SW 1271 (cell line): ENCODE data around the gene ANKRD40.

ENCODE experiments used
- DNase-seq, 2 experiments: peaks; one replicate each; lab custom pipeline; 2025; lab: John Stamatoyannopoulos, UW

ANKRD40 gene

DNA sequence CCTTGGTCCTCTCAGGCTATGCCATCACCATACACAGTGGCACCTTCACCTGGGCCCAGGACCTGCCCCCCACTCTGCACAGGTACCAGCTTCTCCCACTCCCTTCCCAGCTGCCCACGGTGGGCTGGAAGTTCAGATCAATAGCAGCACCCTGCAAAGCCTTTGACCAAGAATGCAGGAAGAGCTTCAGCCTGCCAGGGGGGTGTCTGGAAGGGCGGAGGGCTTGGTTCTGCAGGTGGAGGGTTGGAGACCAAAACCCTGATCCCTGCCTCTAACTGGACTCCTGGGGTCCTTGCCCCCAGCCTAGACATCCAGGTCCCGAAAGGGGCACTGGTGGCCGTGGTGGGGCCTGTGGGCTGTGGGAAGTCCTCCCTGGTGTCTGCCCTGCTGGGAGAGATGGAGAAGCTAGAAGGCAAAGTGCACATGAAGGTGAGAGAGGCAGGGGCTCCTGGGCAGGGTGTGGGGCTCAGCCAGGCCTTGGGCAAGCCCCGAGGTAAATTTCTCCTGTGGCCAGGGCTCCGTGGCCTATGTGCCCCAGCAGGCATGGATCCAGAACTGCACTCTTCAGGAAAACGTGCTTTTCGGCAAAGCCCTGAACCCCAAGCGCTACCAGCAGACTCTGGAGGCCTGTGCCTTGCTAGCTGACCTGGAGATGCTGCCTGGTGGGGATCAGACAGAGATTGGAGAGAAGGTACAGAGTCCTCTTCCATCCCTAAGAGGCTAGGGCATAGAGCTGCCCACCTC is 38.7 kb downstream of the ANKRD40 start:
- DNase-seq, result no peak

- peak in 1 of 2 experiments; percentile 45 for DNase-seq
These were observed 39.5 kb downstream of the ANKRD40 start for GRCh38 chr17:50668025-50668837.

DNA sequence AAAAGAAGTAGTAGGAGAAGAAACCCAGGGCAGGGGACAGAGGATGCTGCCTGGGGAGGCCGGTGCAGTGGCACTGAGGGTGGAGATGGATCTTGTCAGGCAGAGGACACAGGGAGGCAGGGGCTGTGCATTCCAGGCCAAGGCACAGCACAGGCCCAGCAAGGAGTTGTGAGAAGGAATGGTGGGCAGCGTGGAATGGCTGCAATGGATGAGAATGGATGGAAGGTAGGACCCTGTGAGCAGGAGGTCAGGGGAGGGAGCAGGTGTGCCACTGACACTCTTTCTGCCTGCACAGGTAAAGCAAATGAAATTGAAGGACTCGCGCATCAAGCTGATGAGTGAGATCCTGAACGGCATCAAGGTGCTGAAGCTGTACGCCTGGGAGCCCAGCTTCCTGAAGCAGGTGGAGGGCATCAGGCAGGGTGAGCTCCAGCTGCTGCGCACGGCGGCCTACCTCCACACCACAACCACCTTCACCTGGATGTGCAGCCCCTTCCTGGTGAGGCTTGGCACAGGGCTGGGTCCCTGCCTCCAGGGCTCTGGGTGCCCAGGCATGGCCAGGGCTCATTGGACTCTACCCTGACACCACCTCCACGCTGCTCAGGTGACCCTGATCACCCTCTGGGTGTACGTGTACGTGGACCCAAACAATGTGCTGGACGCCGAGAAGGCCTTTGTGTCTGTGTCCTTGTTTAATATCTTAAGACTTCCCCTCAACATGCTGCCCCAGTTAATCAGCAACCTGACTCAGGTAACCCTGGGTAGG is 40.3 kb downstream of the ANKRD40 start:
- DNase-seq, result no peak

DNA sequence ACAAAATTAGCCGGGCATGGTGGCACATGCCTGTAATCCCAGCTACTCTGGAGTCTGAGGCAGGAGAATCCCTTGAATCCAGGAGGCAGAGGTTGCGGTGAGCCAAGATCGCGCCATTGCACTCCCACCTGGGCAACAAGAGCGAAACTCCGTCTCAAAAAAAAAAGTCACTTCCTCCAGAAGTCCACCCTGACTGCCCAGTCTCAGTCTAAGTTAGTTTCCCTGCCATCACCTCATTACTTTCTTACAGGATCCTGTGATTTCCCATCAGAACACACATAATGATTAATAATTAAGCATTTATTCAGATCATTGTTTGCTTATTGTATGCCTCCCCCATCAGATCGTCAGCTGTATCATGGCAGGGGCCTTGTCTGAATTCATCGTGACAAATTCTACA is 41.4 kb downstream of the ANKRD40 start:
- DNase-seq, result no peak

GRCh38 chr17:50665838-50666237 is 41.9 kb downstream of the ANKRD40 start:
- DNase-seq, result no peak

DNA sequence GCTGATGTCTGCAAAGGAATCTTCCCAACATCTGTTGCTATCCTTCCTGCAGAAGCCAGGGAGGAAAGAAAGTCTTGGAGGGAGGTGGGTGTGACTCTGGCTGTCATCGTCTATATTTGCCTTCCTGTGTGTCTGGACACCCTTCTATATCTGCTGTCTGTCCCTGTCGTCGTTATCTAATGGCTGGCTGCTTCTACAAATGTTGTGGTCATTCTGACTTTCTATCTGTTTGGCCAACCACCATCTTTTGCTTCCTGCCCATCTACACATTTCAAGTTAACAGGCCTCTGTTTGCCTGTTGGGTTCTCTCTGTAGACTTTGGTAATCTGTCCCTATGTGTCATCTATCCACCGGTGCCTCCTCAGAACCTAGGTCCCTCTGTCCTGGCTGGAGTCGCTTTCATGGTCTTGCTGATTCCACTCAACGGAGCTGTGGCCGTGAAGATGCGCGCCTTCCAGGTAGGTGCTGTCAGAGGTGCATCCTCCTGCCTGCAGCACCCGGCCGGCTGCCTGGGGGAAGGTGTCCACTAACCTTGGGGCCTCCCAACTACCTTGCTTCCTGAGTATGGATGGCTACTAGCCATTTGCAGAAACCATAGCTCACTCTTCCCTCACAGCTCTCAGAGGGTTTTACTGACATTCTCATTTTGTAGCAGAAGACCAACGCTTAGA is 42.8 kb downstream of the ANKRD40 start:
- no peak for DNase-seq

- no peak for DNase-seq
These were observed 43.8 kb downstream of the ANKRD40 start for GRCh38 chr17:50663812-50664374.

DNA sequence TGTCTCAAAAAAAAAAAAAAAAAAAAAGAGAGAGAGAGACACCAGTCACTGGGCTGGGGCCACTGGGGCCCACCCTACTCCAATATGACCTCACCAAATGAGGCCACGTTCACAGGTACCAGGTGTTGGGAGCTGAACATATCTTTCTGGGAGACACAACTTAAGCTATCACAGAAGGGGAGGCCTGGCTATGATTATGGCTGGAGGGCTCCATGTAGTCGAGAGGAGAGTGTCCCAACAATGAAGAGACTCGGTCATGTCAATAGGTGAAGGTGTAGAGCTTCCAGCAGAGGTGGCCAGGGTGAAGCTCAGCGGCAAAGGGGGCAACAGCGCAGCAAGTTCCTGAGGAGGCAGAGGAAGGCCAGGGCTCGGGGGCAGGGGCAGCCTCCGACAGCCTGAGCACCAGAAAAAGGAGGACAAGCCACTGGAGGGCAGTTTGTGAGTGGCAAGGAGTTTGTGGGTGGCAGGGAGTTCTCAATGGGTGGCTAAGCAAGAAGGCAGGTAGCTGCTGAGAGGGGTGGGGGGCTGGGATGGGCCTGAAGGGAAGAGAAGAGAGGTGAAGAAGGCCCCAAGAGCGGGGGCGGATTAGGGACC is 45.0 kb downstream of the ANKRD40 start:
- DNase-seq, result no peak

- DNase-seq, result peak; percentile 70 to 90
These were observed 45.8 kb downstream of the ANKRD40 start for GRCh38 chr17:50661795-50662391.

DNA sequence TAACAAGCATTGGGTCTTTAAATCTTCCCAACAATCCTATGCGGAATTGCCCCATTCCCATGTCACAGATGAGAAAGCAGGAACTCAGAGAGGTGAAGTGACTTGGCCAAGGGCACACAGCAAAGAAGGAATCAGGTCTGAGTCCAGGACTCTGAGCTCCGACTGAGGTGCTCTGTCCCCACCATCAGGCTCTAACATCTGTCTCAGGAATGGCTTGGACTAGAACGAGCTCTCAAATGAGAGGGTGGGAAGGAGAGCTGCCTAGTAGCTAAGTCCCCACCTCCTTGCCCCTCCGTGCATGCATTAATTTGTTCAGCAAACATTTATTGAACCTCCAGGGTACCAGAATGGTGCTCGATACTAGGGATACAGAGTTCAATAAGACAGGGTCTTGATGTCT is 46.4 kb downstream of the ANKRD40 start:
- DNase-seq, result no peak

- DNase-seq, result no peak
These were observed 46.8 kb downstream of the ANKRD40 start for GRCh38 chr17:50660887-50661345.

GRCh38 chr17:50660042-50660886 is 47.5 kb downstream of the ANKRD40 start:
- no peak for DNase-seq

- no peak for DNase-seq
These were observed 48.5 kb downstream of the ANKRD40 start for GRCh38 chr17:50659179-50659578.

- no peak for DNase-seq
These were observed 49.1 kb downstream of the ANKRD40 start for GRCh38 chr17:50658616-50659015.

- no peak for DNase-seq
These were observed 50.1 kb downstream of the ANKRD40 start for GRCh38 chr17:50657627-50658026.

GRCh38 chr17:50657054-50657453 is 50.7 kb downstream of the ANKRD40 start:
- DNase-seq, result no peak

DNA sequence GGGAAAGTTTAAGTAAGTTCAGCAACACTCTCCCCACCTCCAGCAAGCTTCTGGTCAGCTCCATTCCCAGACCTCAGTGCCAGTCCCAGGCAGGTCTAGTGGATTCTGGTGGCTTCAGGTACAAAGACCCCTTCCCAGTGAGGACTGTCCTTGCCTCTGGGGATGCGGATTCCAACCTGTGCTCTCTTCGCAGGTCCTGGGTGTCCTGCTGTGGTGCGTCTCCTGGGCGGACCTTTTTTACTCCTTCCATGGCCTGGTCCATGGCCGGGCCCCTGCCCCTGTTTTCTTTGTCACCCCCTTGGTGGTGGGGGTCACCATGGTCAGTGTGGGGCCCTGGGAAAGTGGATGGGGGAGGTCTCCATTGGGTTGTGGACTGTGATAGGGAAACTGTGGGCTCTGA is 51.2 kb downstream of the ANKRD40 start:
- no peak for DNase-seq

- DNase-seq, result no peak
These were observed 54.0 kb downstream of the ANKRD40 start for GRCh38 chr17:50653738-50654137.

- DNase-seq, result no peak
These were observed 56.1 kb downstream of the ANKRD40 start for GRCh38 chr17:50651661-50652060.
